Measurements from ENCODE around the gene CDH24.
A peak's percentile ranks its signal among the peaks of the same experiment; 100 is the strongest.

The CDH24 gene

DNA sequence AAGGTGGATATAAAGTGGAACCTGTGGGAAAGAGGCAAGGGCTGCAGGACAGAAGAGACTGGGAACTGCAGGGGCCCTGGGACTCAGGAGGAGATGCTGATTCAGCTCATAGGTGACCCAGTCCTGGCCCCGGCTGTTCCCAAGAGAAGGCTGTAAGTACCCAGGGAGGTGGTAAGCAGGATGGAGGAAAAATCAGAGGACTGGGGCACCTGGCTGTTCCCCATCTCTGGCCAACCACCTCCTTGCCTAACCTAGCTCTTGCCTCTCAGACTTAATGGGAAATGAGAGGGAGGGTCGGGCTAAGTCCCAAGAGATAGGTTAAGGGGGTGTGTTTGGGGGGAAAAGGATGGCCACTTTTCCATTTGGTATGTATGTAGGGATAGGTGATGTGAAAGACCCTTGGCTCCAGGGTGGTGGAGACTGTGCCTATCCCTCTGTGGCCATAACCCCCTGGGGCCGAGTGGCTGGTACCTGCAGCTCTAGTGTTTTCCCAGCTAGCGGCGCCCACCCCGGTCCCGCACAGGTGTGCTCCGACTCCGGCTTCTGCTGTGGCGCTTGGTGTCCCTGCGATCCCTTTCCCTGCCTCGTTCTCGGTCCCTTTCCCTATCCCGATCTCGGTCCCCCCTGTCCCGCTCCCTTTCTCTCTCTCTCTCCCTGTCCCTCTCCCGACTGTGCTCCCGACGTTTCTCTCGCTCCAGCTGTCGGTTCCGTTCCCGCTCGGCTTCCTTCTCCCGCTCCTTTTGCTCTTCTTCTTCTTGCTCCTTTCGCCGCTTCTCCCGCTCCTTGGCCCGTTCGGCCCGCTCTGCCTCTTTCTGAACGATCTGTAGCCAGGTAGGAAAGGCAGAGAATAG lies 1.6 kb upstream of the CDH24 start:
- Mint-ChIP-seq H3K4me1 (ENCODE audit: low read depth) (peaks cover 19% of the 10 kb centered on the region), H3K27me3 (peaks cover 5% of the 10 kb centered on the region), H3K9me3 (no peaks in the 10 kb centered on the region), H3K27ac (no peak overlapping the region), H3K4me3 (no peak overlapping the region), H3K36me3 (ENCODE audit: low read depth) (peaks cover 44% of the 10 kb centered on the region)

DNA sequence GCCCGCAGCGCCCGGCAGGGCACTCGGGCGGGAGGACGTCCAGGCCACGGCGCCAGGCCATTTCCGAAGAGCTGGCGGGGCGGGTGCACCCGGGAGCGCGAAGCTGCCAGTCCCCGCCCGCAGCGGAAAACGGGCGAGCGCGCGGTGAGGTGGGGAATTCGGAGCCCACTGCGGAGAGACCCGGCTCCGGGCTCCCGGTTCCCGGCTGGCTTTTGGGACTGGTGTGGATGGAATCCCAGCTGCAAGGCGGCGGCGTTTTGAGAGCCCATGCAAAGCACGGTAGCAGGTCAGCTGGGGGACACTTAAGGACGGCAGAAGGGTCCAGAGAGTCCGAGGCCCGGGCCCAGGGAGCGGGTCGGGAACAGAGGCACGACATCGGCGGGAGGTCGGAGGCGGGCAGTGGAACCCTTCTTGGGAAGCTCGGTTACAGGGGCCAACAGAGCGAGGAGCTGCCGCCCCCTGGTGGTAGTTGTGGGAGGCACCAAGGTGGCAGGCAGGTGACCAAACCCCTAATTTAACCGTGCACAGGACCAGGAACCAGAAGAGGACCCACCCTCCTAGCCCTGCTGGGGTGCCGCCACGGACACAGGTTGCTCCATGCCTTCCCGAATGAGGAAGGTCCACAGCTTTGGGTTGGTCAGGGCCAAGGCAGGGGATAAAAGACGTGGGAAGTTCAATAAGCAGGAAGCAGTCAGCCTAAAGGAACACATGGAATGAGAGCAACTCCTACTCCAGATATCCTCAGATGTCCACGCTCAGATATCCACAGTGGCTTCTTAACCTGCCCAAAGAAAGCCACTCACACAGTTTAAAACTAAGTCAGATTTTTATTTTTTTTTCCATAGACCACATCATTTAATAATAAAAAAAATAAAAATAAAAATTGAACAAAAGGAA lies 685 bp upstream of the CDH24 start:
- H3K9me3 Mint-ChIP-seq, result no peaks in the 10 kb centered on the region
- H3K27me3 Mint-ChIP-seq, result peaks cover 5% of the 10 kb centered on the region
- H3K27ac Mint-ChIP-seq, result no peak overlapping the region
- peak overlapping the region; percentile 77 for H3K4me3 Mint-ChIP-seq
- peaks cover 35% of the 10 kb centered on the region for H3K36me3 Mint-ChIP-seq (ENCODE audit: low read depth)
- peaks cover 19% of the 10 kb centered on the region for H3K4me1 Mint-ChIP-seq (ENCODE audit: low read depth)

DNA sequence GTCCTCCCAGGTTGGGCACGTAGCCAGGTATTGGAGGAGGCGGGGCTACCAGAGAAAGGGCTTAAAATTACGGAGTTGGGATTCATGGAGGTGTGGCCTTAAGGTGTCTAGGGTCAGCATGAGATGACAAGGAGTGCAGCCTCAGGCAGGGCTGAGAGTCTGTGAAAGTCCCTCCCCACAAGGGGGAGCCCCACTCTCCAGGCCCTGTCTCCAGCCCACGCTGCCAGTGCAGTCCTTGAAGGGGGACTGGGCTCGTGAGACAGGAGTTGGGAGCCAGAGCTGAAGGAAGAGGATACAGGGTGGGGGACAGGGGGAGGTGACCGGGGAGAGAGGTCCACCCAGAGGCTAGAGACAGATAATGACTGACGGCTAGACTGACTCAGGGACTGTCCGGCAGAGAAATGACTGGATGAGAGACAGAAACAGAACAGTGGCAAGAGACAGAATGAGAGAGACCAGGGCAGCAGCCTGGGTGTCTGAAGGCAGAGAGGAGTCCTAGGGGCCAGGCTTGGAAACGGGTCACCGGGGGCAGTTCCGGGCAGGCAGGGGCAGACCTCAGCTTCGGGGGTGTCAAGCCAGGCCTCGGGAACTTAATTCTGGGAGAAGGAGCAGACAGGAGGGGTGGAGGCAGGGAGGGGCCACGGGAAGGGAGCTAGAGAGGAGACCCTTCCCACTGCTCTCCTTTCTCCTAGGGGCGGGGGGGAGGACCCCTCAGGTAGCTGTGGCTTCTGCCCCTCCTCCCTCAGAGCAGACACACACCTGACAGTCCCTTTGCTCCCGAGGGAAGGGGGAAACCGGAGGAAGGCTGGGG lies 970 bp downstream of the CDH24 start:
- H3K36me3 Mint-ChIP-seq (ENCODE audit: low read depth), result peaks cover 23% of the 10 kb centered on the region
- H3K27me3 Mint-ChIP-seq, result peaks cover 5% of the 10 kb centered on the region
- no peaks in the 10 kb centered on the region for H3K9me3 Mint-ChIP-seq
- peak overlapping the region; percentile 69 for H3K4me3 Mint-ChIP-seq
- H3K27ac Mint-ChIP-seq, result no peak overlapping the region
- H3K4me1 Mint-ChIP-seq (ENCODE audit: low read depth), result peaks cover 19% of the 10 kb centered on the region

DNA sequence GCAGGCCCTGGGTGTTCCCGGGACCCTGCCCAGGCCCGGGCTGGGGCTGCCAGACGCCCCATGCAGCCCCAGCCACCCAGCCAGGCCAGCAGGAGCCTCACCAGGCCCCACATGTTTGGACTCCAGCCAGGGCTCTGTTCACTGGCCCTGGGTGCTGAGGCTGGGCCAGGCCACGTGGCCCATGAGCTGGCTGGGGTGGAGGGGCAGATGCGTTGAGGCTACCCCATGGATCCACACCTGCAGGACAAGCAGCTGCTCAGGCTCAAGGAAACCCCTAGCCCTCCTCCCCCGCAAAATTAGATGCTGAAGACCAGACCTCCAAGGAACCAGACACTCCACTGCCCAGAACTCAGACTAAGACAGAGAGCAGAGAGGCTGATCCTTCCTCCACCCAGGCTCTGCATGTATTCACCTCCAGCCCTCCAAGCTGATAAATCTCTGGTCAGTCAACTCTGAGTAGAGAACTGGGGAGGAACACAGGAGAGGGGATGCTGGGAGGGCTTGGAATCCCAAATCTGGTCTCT lies 1.6 kb downstream of the CDH24 start:
- Mint-ChIP-seq H3K9me3 (no peaks in the 10 kb centered on the region), H3K36me3 (ENCODE audit: low read depth) (peaks cover 17% of the 10 kb centered on the region), H3K4me1 (ENCODE audit: low read depth) (peaks cover 19% of the 10 kb centered on the region), H3K27ac (no peak overlapping the region), H3K4me3 (peak overlapping the region; percentile 69), H3K27me3 (peaks cover 5% of the 10 kb centered on the region)

DNA sequence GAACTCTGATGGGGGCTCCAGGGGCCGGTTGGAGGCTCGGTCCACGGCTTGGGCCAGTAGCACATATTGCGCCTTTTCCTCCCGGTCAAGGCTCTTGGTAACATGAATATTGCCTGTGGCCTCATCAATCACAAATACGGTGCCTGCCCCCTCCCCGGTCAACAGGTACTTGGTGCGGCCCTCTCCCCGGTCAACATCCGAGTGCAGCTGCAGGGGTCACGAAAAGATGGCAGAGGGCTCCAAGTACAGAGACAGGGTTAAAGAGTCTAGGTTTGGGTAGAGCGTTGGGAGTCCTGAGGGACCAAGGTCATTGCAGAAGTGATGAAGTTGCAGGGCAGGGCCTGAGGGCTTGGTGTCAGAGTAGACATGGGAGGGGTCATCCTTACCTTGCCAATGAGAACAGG lies 2.2 kb downstream of the CDH24 start:
- Mint-ChIP-seq H3K9me3 (no peaks in the 10 kb centered on the region), H3K4me3 (no peak overlapping the region), H3K27ac (no peak overlapping the region), H3K27me3 (peaks cover 5% of the 10 kb centered on the region), H3K4me1 (ENCODE audit: low read depth) (peaks cover 19% of the 10 kb centered on the region), H3K36me3 (ENCODE audit: low read depth) (peaks cover 13% of the 10 kb centered on the region)

DNA sequence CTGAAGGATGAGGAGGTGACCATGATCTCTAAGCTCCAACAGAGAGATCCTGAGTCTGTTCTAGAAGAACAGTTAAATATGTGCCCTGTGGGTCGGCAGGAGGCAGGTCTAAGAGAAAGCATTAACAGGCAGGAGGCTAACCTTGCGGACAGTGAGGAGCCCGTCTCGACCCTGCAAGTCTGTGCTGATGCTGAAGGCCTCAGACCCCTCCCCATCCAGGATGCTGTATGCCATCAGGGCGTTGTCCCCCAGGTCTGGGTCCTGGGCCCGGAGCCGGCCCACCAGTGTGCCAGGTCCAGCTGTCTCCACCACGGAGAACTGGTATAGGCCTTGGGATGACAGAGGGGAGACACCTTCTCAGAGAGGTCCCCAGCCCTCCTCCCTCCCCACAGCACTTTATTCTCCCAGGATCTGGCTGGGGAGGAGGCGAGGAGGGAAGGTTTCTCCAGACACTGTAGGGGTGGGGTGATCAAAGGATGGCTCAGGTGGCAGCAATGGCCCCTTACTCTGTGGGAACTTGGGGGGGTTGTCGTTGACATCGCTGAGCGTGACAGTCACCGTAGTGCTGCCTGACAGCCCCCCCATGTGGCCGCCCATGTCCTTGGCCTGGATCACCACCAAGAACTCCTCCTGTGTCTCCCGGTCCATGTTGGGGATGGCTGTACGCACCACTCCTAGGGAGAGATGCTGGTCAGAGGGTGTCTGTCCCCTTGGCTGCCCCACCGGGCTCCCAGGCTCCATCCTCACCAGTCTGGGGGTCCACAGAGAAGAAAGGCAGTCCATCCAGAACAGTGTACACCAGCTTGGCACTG lies 3.1 kb downstream of the CDH24 start:
- H3K4me3 Mint-ChIP-seq, result no peak overlapping the region
- peaks cover 19% of the 10 kb centered on the region for H3K4me1 Mint-ChIP-seq (ENCODE audit: low read depth)
- peaks cover 5% of the 10 kb centered on the region for H3K27me3 Mint-ChIP-seq
- H3K9me3 Mint-ChIP-seq, result no peaks in the 10 kb centered on the region
- H3K27ac Mint-ChIP-seq, result no peak overlapping the region
- peaks cover 7% of the 10 kb centered on the region for H3K36me3 Mint-ChIP-seq (ENCODE audit: low read depth)

DNA sequence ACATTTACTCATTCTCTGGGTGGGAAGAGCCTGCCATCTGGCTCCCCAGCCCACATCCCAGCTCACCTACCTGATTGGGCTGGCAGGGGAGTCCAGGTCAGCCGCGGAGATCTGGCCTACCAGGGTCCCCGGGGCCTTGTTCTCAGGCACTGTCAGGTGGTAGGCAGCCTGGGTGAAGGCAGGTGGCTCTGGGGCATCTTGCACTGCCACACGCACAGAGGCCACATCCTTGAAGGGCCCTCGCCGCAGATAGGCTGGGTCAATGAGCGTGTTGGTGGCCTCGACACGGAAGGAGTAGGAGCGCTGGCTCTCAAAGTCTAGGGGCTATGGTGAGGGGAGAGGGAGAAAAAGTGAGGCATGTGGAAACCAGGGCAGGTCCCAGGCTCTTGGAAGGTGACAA lies 3.9 kb downstream of the CDH24 start:
- Mint-ChIP-seq H3K4me1 (ENCODE audit: low read depth) (peaks cover 19% of the 10 kb centered on the region), H3K9me3 (no peaks in the 10 kb centered on the region), H3K27me3 (peaks cover 5% of the 10 kb centered on the region), H3K4me3 (no peak overlapping the region), H3K27ac (no peak overlapping the region), H3K36me3 (ENCODE audit: low read depth) (peaks cover 4% of the 10 kb centered on the region)

DNA sequence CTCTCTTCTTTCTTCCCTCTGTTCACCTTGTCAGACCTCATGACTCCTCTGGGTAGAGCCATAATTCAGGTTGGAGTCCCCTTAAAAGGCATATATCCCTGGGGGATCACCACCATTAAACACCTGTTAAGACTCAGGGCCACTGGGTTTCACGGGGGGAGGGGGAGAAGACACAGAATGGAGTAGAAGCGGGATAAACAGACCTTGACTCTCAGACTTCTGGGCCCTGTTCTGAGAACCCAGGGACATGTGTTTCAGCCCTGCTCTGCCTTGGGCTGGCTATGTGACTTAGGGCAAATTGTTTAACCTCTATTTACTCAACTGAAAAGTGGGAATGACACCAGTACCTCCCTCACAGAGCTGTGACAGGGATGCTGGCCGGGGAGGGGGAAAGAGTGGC lies 4.6 kb downstream of the CDH24 start:
- H3K36me3 Mint-ChIP-seq (ENCODE audit: low read depth), result no peaks in the 10 kb centered on the region
- no peak overlapping the region for H3K4me3 Mint-ChIP-seq
- H3K4me1 Mint-ChIP-seq (ENCODE audit: low read depth), result peaks cover 13% of the 10 kb centered on the region
- no peaks in the 10 kb centered on the region for H3K9me3 Mint-ChIP-seq
- H3K27ac Mint-ChIP-seq, result no peak overlapping the region
- H3K27me3 Mint-ChIP-seq, result peaks cover 5% of the 10 kb centered on the region

DNA sequence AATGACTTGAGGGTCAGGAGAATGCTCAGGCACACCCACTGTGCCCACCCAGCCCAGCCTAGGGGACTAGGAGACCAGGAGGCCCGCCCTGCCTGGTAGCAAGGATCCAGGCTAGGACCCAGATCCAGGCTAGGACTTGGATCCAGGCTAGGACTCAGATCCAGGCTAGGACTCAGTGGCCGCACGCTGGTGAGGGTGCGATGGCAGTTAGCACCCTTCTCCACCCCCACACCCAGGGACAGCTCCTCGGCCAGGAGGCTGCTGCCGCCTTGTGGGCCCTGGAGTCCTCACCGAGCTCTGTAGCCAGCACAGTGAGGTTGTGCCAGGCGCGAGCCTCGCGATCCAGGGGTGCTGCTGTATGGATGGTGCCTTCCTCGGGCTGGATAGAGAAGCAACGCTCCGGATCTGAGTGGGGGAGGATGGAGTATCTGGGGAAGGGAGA lies 5.1 kb downstream of the CDH24 start:
- Mint-ChIP-seq H3K4me1 (ENCODE audit: low read depth) (peaks cover 13% of the 10 kb centered on the region), H3K27ac (no peak overlapping the region), H3K4me3 (no peak overlapping the region), H3K27me3 (peaks cover 5% of the 10 kb centered on the region), H3K9me3 (no peaks in the 10 kb centered on the region), H3K36me3 (ENCODE audit: low read depth) (no peaks in the 10 kb centered on the region)

DNA sequence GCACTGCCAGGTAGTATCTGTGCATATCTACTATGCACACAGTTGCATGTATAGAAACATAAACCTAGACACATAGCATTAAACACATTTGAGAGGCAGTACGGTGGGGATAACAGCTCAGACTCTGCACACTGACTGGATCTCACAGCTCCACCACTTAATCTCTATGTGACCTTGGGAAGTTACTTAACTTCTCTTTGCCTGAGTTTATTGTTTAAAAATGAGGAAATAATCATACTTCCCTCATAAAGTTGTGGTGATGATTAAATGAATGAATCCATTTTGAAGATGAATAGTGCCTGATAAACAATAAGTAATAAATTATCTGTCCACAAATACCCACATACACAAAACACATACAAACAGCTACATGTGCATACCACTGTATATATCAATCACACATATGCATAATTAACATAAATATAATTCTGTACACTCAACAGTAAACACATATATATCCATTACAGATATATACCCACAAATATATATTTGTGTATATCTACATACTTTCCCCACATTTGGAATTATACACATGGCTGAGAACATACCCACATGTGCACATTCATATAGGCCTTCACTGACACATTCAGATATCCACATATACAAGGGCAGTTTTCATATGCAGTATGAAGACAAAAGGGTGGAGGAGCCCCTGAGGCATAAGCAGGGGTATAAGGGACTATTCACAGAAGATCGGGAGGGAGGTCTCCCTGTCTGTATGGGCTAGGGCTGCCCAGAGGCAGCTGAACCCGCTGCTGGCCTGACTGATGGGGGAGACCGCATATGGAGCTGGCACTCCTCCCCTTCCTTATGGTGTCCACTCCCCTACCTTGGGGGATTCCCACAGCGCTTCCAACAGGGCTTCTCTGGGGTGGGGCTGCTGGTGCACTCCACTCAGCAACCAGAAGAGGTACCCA lies 5.9 kb downstream of the CDH24 start:
- H3K36me3 Mint-ChIP-seq (ENCODE audit: low read depth), result no peaks in the 10 kb centered on the region
- no peak overlapping the region for H3K27ac Mint-ChIP-seq
- no peaks in the 10 kb centered on the region for H3K9me3 Mint-ChIP-seq
- no peak overlapping the region for H3K4me3 Mint-ChIP-seq
- peaks cover 2% of the 10 kb centered on the region for H3K27me3 Mint-ChIP-seq
- peaks cover 6% of the 10 kb centered on the region for H3K4me1 Mint-ChIP-seq (ENCODE audit: low read depth)

DNA sequence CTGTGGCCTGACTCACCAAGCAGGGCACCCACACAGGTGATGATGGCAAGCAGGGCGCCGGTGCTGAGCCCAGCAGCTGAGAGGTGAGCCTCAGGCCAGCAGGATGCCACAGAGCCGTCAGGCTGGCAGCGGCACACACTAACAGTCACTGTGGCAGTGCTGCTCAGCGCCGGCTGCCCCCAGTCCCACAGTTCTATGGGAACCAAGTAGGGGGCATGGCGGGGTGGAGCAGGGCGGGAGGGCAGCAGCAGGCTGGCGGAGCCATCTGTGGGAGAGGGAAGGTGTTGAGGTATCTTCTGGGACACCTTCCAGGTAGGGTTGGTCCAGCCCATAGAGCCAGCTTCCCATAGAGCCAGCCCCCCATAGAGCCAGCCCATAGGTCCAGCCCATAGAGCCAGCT lies 8.3 kb downstream of the CDH24 start:
- H3K4me1 Mint-ChIP-seq (ENCODE audit: low read depth), result no peaks in the 10 kb centered on the region
- no peak overlapping the region for H3K4me3 Mint-ChIP-seq
- H3K36me3 Mint-ChIP-seq (ENCODE audit: low read depth), result no peaks in the 10 kb centered on the region
- no peaks in the 10 kb centered on the region for H3K9me3 Mint-ChIP-seq
- H3K27me3 Mint-ChIP-seq, result no peaks in the 10 kb centered on the region
- no peak overlapping the region for H3K27ac Mint-ChIP-seq

DNA sequence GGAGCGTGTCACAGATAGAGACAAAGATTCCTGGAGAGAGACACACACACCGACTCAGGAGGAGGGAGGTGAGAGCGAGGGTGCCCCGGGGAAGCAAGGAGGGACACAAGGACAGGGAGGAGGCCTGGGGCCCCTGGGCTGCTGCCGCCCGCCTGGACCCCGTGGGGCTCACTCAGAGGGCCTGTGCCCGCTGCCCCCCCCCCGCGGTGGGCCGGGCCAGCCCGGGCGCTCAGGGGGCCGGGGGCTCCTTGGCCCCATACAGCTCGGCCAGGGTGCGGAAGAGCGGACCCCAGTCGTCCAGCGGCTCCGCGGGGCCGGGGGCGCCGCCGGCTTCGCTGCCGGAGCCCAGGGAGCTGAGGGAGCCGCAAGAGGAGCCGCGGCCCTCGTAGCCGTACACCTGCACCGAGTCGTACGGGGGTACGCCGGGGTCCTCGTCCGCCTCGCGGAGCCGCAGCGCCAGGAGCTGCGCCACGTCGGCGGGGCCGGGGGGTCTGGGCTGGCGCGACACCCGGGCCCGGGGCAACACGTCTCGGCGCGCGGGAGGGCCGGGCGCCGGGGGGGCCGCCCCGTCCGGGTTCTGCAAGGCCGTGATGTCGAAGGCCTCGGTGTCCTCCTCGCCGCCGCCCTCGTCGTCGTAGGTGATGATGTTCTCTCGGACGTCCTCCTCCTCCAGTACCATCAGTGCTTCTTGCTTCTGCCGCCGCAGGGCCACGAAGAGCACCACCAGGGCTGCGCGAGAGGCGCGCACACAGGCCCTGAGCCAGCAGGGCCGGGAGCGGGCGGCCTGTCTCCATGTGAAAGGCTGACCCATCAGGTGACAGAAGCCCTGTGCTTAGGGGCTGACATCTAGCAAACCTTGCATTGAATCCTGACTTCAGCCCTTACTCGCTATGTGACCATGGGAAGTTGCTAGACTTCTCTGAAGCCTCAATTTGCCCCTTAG lies 9.3 kb downstream of the CDH24 start:
- Mint-ChIP-seq H3K9me3 (no peaks in the 10 kb centered on the region), H3K27me3 (no peaks in the 10 kb centered on the region), H3K36me3 (ENCODE audit: low read depth) (no peaks in the 10 kb centered on the region), H3K4me3 (no peak overlapping the region), H3K4me1 (ENCODE audit: low read depth) (no peaks in the 10 kb centered on the region), H3K27ac (peak overlapping the region; percentile 2)
